Transverse colon (tissue), 4 donors: ENCODE data around the gene WDR37. TPM values are rescaled to one million over a fixed set of nuclear protein-coding genes. Genes with fewer than 3 reads are reported as not detected.
"Not testable (repeated sequence)": the region's sequence is repeated elsewhere in the genome, so short reads cannot be mapped to it uniquely, and the experiment has no call there.

Experiments used
- DNase-seq: peaks from one replicate; pipeline ENCODE4 v3.0.0-alpha.2; 2019
- H3K27ac ChIP-seq, 4 donors: fragments of 200-600 bp; sonication (generic); 2 replicates each; pipeline ENCODE4 v1.5.1; 2016 to 2018; ENCODE audit warnings: inconsistent platforms in 4 of 4
- H3K27me3 ChIP-seq: fragments of 200-600 bp; sonication (generic); 2 replicates; pipeline ENCODE4 v1.5.1; 2017; ENCODE audit warnings: inconsistent platforms
- H3K36me3 ChIP-seq, 4 donors: fragments of 200-600 bp; sonication (generic); 2 replicates each; pipeline ENCODE4 v1.5.1; 2017 to 2019; ENCODE audit warnings: inconsistent platforms in 4 of 4
- H3K4me1 ChIP-seq, 4 donors: fragments of 200-600 bp; sonication (generic); 2 replicates each; pipeline ENCODE4 v1.5.1; 2017 to 2020; ENCODE audit warnings: inconsistent platforms in 4 of 4
- H3K4me3 ChIP-seq, 4 donors: fragments of 200-600 bp; sonication (generic); 1 replicate in 1 of 4; 2 replicates in 3 of 4; pipeline versions ENCODE4 v1.5.1 to v1.6.1; 2017 to 2019; ENCODE audit warnings: inconsistent platforms in 4 of 4
- H3K9me3 ChIP-seq, 2 donors: fragments of 200-600 bp; sonication (generic); 2 replicates each; pipeline ENCODE4 v1.5.1; 2017 to 2019; ENCODE audit warnings: inconsistent platforms in 2 of 2
- CTCF ChIP-seq, 5 experiments: fragments of 200-600 bp in 3 of 5; fragments of 450-650 bp in 2 of 5; sonication (generic) in 3 of 5; IDR thresholded peaks; 1 replicate in 2 of 5; 2 replicates in 3 of 5; pipeline ENCODE4 v1.5.1; 2016 to 2017; ENCODE audit warnings: antibody characterized with exemption in 5 of 5, inconsistent platforms in 3 of 5, mild to moderate bottlenecking in 2 of 5, moderate library complexity in 1 of 5
- EP300 ChIP-seq: sonication (generic); formaldehyde crosslinking; IDR thresholded peaks from one replicate; pipeline ENCODE4 v1.6.1; 2017; ENCODE audit warnings: antibody characterized with exemption, low read depth
- POLR2A ChIP-seq: fragments of 450-650 bp; IDR thresholded peaks from one replicate; pipeline ENCODE4 v1.6.1; 2016; ENCODE audit warnings: antibody characterized with exemption, mild to moderate bottlenecking, moderate library complexity
- POLR2AphosphoS5 ChIP-seq, 3 donors: sonication (generic); formaldehyde crosslinking; IDR thresholded peaks; one replicate each; pipeline ENCODE4 v1.6.1; 2016; ENCODE audit warnings: antibody characterized with exemption in 3 of 3
- WGBS, 2 donors: methylation state at CpG; one replicate each; pipeline ENCODE4 v1.1.5; 2018; ENCODE audit warnings: low coverage in 1 of 2; 5-methylcytosine and 5-hydroxymethylcytosine counted together
- in situ Hi-C, 4 donors: fragments of 200-750 bp; cut with MboI; loops; one replicate each; pipeline versions ENCODE4 v1.15.0 to v1.15.1; 2017; ENCODE audit warnings: low sequenced_read_pairs in 3 of 4, low pct_ligation_motif_present in 1 of 4, low pct_unique_long_range_greater_than_20kb in 1 of 4
- intact Hi-C: fragments of 100-400 bp; cut with DNase I; formaldehyde crosslinking; loops from one replicate; pipeline ENCODE4 v1.15.1; 2023; ENCODE audit warnings: low total_unique reads
- total RNA-seq, 4 donors: library from RNA; depleted of rRNA; stranded (reverse); fragments of >200 nt; gene quantifications; one replicate each; pipeline ENCODE4 v1.1.0, GENCODE V29; 2016

Gene WDR37
- total RNA-seq, 4 donors from 2014 or later: 14.5 to 22.1 (median 19.7) TPM

GRCh38 chr10:1061930-1062774 is 6.0 kb downstream of the WDR37 start:
- WGBS, 2 donors: 91 to 97% methylated on average over 6 to 7 of the region's 7 CpGs
- H3K27me3 ChIP-seq: no peaks in the 10 kb centered on the region
- no peaks in the 10 kb centered on the region for H3K36me3 ChIP-seq
- in situ Hi-C loops: no loop called here
- TF ChIP-seq POLR2AphosphoS5 (IDR thresholded peaks at IDR 0.05) (no peak), POLR2A (no peak), CTCF (IDR thresholded peaks at IDR 0.05) (no peak)
- H3K4me1 ChIP-seq: peaks cover 3 to 12% (median 10%) of the 10 kb centered on the region in 4 donors
- intact Hi-C loops: no loop called here
- no peaks in the 10 kb centered on the region for H3K9me3 ChIP-seq
- DNase-seq: no peak
- H3K4me3 ChIP-seq: no peak overlapping the region
- no peak overlapping the region for H3K27ac ChIP-seq

DNA sequence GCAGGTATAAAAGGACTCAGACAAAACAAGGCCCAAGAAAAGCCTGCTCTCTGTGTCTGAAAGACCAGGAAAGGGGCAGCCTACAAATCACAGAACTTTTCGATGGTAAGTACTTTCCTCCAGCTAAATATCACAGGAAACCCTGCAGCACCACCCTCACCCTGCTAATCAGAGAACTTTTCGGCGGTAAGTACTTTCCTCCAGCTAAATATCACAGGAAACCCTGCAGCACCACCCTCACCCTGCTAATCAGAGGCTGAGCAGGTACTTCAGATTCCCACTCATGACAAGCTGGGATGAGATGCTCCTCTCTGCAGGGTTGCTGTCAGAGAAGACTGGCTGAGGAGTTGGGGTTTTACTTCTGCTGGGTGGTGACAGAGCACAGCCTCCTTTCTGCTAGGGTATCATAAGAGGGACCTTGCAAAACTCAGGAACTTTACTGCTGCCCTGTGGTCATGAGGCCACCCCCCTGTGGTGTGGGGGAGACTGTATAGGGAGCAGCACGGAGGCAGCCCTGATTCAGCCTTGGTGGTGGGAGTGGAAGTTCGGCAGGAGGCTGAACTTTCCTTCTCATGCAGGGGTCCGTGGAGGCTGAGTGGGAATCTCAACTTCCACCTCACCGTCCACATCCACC is 7.2 kb downstream of the WDR37 start:
- peaks cover 0 to 1% (median 0%) of the 10 kb centered on the region in 4 donors for H3K4me1 ChIP-seq

GRCh38 chr10:1064964-1065247 is 8.7 kb downstream of the WDR37 start:
- 92% methylated on average over 4 of the region's 4 CpGs for WGBS, 2 donors

More for the DNA sequence above, 7.2 kb downstream of the WDR37 start:
- no peak for TF ChIP-seq EP300
- no peak for TF ChIP-seq POLR2A
- TF ChIP-seq CTCF (IDR thresholded peaks at IDR 0.05): no peak
- no peak for TF ChIP-seq POLR2AphosphoS5 (IDR thresholded peaks at IDR 0.05)
- in situ Hi-C loops (no loop called here), intact Hi-C loops (no loop called here)
- no peaks in the 10 kb centered on the region for H3K27me3 ChIP-seq
- no peaks in the 10 kb centered on the region for H3K9me3 ChIP-seq
- DNase-seq: no peak
- H3K27ac ChIP-seq: no peak overlapping the region
- H3K36me3 ChIP-seq: no peaks in the 10 kb centered on the region
- WGBS, 2 donors: 50 to 74% methylated on average over 1 to 7 of the region's 7 CpGs
- no peak overlapping the region for H3K4me3 ChIP-seq

DNA sequence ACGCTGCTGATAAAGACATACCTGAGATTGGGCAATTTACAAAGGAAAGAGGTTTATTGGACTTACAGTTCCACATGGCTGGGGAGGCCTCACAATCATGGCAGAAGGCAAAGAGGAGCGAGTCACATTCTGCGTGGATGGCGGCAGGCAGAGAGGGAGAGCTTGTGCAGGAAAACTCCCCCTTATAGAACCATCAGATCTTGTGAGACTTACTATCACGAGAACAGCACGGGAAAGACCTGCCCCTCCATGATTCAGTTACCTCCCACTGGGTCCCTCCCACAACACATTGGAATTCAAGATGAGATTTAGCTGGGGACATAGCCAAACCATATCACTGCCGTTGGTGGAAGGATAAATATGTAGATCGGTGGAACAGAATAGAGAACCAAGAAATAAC is 10.5 kb downstream of the WDR37 start:
- H3K9me3 ChIP-seq, H3K4me1 ChIP-seq, H3K4me3 ChIP-seq, H3K27me3 ChIP-seq, DNase-seq, intact Hi-C loops, H3K27ac ChIP-seq, in situ Hi-C loops, H3K36me3 ChIP-seq: not testable (repeated sequence)
- WGBS, 2 donors: 96 to 100% methylated on average over 1 to 8 of the region's 8 CpGs

More at GRCh38 chr10:1064964-1065247, 8.7 kb downstream of the WDR37 start:
- no peaks in the 10 kb centered on the region for H3K36me3 ChIP-seq
- intact Hi-C loops: no loop called here
- no peak for DNase-seq
- H3K27ac ChIP-seq: no peak overlapping the region
- in situ Hi-C loops: no loop called here
- no peaks in the 10 kb centered on the region for H3K27me3 ChIP-seq
- no peak overlapping the region for H3K4me3 ChIP-seq
- no peaks in the 10 kb centered on the region for H3K4me1 ChIP-seq
- H3K9me3 ChIP-seq: no peaks in the 10 kb centered on the region
- TF ChIP-seq EP300 (no peak), CTCF (IDR thresholded peaks at IDR 0.05) (no peak), POLR2AphosphoS5 (IDR thresholded peaks at IDR 0.05) (no peak), POLR2A (no peak)
